AG04449 (cell line): ENCODE results near the gene SP2.

Source experiments
- CTCF ChIA-PET: fragments of 350-600 bp; formaldehyde crosslinking; extraction: SDS; loops from one replicate; lab custom pipeline; 2021; ENCODE audit warnings: antibody characterized with exemption; lab: Yijun Ruan, JAX
- POLR2A ChIA-PET: fragments of 400-600, 350-600 bp; formaldehyde crosslinking; extraction: SDS; loops from one replicate; lab custom pipeline; 2020; ENCODE audit warnings: antibody characterized with exemption, inconsistent platforms; lab: Yijun Ruan, JAX
- DNase-seq: peaks from one replicate; pipeline ENCODE4 v3.0.0-alpha.2; 2010; ENCODE audit warnings: low read depth, low spot score
- H3K4me3 ChIP-seq: 2 replicates; pipeline ENCODE4 v1.5.1; 2011; ENCODE audit warnings: low read depth, mild to moderate bottlenecking, control low read depth, low read length
- TF ChIP-seq, protein P1 (sequence below): IDR thresholded peaks from one replicate; pipeline ENCODE4 v1.5.1; 2011; ENCODE audit warnings: mild to moderate bottlenecking, moderate library complexity, low read length, control low read depth, inconsistent platforms; ENCODE audit not compliant: insufficient read depth; ENCODE audit errors: missing control alignments

Gene SP2

DNA sequence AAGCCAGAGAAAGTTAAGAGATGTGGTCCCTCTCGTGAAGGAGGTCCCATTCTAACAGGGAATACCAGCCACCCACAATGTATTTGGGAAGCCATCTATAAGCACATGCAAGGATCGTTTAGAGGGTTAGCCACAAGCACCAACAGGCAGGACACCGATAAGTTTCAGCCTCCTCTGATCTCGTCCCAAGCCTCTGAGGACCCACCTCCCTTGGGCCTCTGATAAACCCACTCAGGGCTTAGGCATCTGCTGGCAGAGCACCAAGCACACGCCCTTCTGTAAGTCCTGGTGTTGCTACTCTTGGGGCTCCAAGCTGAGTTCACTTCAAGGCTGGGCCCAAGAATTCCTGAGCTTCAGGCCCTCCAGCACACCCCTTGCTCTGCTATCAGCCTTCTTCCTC is 39.9 kb downstream of the SP2 start:
- ChIA-PET CTCF (interaction anchor here (1.5 to 9.3 kb wide), 5 partner anchors 11 to 88 kb away, joined by 3 to 128 read pairs (median 4); partner anchors contain the start of gene CDK5RAP3), POLR2A (no interaction called here)
- peak; percentile 21 for DNase-seq

DNA sequence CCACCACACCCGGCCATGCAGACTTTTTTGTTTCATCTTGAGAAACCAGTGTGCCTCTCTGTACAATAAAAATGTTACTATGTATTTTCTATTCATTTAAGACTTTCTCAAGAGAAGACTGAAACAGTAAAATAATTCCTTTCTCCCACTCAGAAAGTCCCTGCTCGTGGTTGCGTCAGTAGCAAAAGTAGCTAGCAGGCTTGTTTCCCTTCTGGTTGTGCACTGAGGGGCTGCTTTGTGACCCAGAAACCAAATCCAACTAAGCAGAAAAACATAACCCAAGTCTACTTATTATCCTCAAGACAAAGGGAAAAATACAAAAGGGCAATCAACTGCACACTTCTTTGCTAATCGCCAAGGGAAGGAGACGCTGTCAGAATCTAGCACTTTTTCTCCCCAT is 41.9 kb downstream of the SP2 start:
- TF ChIP-seq, protein P1, sequence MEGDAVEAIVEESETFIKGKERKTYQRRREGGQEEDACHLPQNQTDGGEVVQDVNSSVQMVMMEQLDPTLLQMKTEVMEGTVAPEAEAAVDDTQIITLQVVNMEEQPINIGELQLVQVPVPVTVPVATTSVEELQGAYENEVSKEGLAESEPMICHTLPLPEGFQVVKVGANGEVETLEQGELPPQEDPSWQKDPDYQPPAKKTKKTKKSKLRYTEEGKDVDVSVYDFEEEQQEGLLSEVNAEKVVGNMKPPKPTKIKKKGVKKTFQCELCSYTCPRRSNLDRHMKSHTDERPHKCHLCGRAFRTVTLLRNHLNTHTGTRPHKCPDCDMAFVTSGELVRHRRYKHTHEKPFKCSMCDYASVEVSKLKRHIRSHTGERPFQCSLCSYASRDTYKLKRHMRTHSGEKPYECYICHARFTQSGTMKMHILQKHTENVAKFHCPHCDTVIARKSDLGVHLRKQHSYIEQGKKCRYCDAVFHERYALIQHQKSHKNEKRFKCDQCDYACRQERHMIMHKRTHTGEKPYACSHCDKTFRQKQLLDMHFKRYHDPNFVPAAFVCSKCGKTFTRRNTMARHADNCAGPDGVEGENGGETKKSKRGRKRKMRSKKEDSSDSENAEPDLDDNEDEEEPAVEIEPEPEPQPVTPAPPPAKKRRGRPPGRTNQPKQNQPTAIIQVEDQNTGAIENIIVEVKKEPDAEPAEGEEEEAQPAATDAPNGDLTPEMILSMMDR: no peak
- POLR2A ChIA-PET: no interaction called here
- CTCF ChIA-PET: interaction anchor here (0.7 to 9.3 kb wide), 4 partner anchors 8 to 97 kb away, joined by 3 to 128 read pairs (median 4); partner anchors contain the start of genes CDK5RAP3 and SCRN2
- DNase-seq: no peak
- no peak overlapping the region for H3K4me3 ChIP-seq

More for the DNA sequence above, 39.9 kb downstream of the SP2 start:
- H3K4me3 ChIP-seq: no peak overlapping the region
- TF ChIP-seq, protein P1: no peak

DNA sequence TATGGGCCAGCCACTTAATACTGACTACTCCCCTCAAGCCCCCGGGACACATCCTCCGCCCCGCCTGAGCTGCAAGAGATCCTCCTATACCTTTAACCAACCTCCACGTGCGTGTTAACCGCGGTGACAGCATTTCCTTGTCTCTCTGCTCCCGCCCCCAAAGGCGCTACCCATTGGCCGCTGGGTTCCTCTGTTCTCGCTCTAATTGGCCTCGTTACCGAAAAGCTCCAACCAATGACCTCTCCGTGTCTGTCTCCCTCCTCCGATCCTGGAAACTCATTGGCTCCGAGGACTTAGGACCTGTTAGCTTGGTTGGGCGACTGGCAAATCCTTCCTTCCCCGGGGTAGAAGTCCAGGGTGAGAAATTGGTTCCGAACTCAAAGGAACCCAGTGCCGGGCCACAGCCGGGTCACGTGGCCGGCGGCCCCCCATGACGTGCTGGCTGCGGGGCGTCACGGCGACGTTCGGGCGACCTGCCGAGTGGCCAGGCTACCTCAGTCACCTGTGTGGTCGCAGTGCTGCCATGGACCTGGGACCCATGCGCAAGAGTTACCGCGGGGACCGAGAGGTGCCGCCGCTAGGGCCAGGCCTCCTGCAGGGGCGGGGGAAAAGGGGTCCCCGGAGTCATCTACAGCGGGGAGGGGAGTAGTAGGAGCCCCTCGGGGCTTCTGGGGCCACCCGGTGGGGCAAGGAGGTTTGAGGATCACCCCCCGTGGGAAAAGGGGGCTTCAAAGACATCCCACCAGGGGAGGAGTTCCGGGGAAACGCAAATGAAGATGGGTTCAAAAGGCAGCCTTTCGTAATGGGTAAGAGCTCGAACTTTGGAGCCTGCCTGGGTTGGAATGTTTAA is 45.4 kb downstream of the SP2 start, which contains the start of gene PNPO:
PNPO (plus strand) TSS at position 326 of the 850 bp plus-strand sequence; CDS start at position 431, 105 bp downstream.
- CTCF ChIA-PET: interaction anchor here (0.9 to 18.9 kb wide), 12 partner anchors 7 to 100 kb away, joined by 3 to 775 read pairs (median 6); partner anchors contain the start of genes CDK5RAP3, PRR15L, SCRN2 and SP2
- TF ChIP-seq, protein P1: peak; percentile 10
- POLR2A ChIA-PET: interaction anchor here (0.6 to 1.8 kb wide), 3 partner anchors 9 to 951 kb away, joined by 3 to 6 read pairs (median 5); partner anchors contain the start of gene SP2
- H3K4me3 ChIP-seq: peak within 1 kb of the TSS; percentile 78
- peak; percentile 86 for DNase-seq

GRCh38 chr17:47942096-47942510 is 46.1 kb downstream of the SP2 start:
- DNase-seq: no peak
- POLR2A ChIA-PET: interaction anchor here (1.8 kb wide), 1 partner anchor 46 kb away, joined by 5 read pairs; the partner anchor contains the start of gene SP2
- TF ChIP-seq, protein P1: no peak
- H3K4me3 ChIP-seq: peak overlapping the region; percentile 78
- CTCF ChIA-PET: interaction anchor here (0.6 to 18.9 kb wide), 12 partner anchors 7 to 208 kb away, joined by 3 to 775 read pairs (median 6); partner anchors contain the start of genes CDK5RAP3, PRR15L and SP2

DNA sequence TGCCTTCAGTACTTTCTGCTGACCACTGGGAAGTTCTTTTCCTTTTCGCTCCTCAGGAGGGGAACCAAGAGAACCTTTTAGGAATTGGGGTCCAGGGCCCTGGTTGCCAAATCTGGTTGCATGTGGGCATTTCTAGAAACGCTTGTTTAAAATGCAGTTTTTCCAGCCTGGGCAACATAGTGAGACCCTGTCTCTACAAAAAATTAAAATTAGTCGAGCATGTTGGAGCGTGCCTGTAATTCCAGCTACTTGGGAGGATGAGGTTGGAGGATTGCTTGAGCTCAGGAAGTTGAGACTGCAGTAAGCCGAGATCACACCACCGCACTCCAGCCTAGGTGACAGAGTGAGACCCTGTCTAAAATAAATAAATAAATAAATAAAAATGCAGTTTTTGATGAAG is 46.5 kb downstream of the SP2 start:
- CTCF ChIA-PET: interaction anchor here (0.6 to 18.9 kb wide), 8 partner anchors 6 to 207 kb away, joined by 3 to 775 read pairs (median 9); partner anchors contain the start of genes CDK5RAP3 and PRR15L

More for the DNA sequence above, 46.5 kb downstream of the SP2 start:
- peak overlapping the region; percentile 78 for H3K4me3 ChIP-seq
- POLR2A ChIA-PET: interaction anchor here (1.8 kb wide), 1 partner anchor 47 kb away, joined by 5 read pairs; the partner anchor contains the start of gene SP2
- TF ChIP-seq, protein P1: no peak
- DNase-seq: no peak
